T-helper 2 cell (primary cell): ENCODE measurements around the gene AK5.

ENCODE experiments used
- DNase-seq, 5 experiments: peaks; one replicate each; pipeline versions ENCODE4 v3.0.0 to v3.0.0-alpha.2; 2012 to 2022

Gene AK5

DNA sequence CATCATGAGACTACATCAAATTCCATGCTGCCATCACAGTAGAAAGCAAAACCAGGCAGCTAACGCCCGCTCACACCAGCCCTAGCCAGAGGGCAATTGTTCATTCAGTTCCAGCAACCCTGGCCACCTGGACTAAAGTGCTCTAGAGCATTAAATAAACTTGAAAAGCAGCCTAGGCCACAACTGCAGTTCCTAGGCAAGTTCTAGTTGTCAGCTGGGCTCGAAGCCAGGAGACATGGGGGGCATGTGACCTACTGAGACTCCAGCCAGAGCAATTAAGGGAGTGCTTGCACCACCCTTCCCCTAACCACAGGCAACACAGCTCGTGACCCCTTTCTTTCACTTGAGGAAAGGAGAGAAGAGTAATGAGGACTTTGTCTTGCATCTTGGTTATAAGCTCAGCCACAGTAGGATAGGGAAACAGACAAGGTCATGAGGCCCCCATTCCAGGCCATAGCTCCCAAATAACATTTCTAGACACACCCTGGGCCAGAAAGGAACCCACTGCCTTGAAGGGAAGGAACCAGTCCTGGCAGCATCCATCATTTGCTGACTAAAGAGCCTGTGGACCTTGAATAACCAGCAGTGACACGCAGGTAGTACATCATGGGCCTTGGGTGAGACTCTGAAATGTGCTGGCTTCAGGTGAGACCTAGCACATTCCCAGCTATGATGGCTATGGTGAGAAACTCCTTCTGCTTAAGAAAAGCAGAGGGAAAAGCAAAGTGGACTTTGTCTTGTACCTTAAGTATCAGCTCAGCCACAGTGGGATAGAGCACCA is 323.6 kb downstream of the AK5 start:
- DNase-seq = no peak

DNA sequence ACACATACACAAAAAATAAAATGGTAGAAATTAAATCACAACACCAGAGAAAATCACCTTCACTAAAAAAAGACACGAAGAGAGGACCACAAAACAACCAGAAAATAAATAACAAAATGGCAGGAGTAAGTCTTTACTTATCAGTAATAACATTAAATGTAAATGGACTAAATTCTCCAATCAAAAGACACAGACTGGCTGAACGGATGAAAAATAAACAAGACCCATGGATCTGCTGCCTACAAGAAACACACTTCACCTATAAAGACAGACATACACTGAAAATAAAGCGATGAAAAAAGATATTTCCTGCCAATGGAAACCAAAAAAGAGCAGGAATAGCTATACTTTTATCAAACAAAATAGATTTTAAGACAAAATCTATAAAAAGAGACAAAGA is 327.1 kb downstream of the AK5 start:
- DNase-seq = no peak
